HepG2 (cell line): Measurements from ENCODE around the gene ATG2A. TPM values are rescaled to one million over a fixed set of nuclear protein-coding genes. Genes with fewer than 3 reads are reported as not detected.

Experiments
- FIP1L1 ChIP-seq: fragments of 200-400 bp; formaldehyde crosslinking; IDR thresholded peaks from 2 replicates; pipeline ENCODE4 v1.6.1; 2018; ENCODE audit warnings: low read depth, mild to moderate bottlenecking, low read length, moderate library complexity, borderline replicate concordance; ENCODE audit not compliant: insufficient read depth
- HNRNPLL ChIP-seq: fragments of 200-400 bp; formaldehyde crosslinking; IDR thresholded peaks from 2 replicates; pipeline ENCODE4 v1.6.1; 2017; ENCODE audit warnings: mild to moderate bottlenecking, low read depth, low read length; ENCODE audit not compliant: poor library complexity, severe bottlenecking
- JUND ChIP-seq: sonication (generic); formaldehyde crosslinking; IDR thresholded peaks from 2 replicates; pipeline ENCODE4 v1.8.0; 2022; ENCODE audit warnings: mild to moderate bottlenecking, missing genetic modification reagents
- MIER3 ChIP-seq: IDR thresholded peaks from 2 replicates; pipeline ENCODE4 v1.6.1; 2016; ENCODE audit warnings: missing compliant biosample characterization, borderline replicate concordance
- MIXL1 ChIP-seq: IDR thresholded peaks from 2 replicates; pipeline ENCODE4 v1.6.1; 2016
- MTF1 ChIP-seq: sonication (generic); formaldehyde crosslinking; IDR thresholded peaks from 2 replicates; pipeline ENCODE4 v1.5.0; 2020; ENCODE audit warnings: missing genetic modification reagents
- RXRA ChIP-seq: sonication (generic); formaldehyde crosslinking; IDR thresholded peaks from 2 replicates; pipeline ENCODE4 v1.5.1; 2020; ENCODE audit warnings: missing genetic modification reagents
- SYNCRIP ChIP-seq: fragments of 200-400 bp; formaldehyde crosslinking; IDR thresholded peaks from 2 replicates; pipeline ENCODE4 v1.6.1; 2018; ENCODE audit warnings: mild to moderate bottlenecking, low read depth, low read length; ENCODE audit not compliant: insufficient read depth
- YEATS2 ChIP-seq: sonication (generic); formaldehyde crosslinking; IDR thresholded peaks from 2 replicates; pipeline ENCODE4 v1.4.0; 2020; ENCODE audit warnings: missing genetic modification reagents, borderline replicate concordance
- ZNF143 ChIP-seq: sonication (generic); formaldehyde crosslinking; IDR thresholded peaks from 2 replicates; pipeline ENCODE4 v1.4.0; 2020; ENCODE audit warnings: missing genetic modification reagents
- ZNF430 ChIP-seq: sonication (generic); formaldehyde crosslinking; IDR thresholded peaks from 2 replicates; pipeline ENCODE4 v1.9.0; 2021; ENCODE audit warnings: mild to moderate bottlenecking, missing genetic modification reagents
- ZNF460 ChIP-seq: sonication (generic); formaldehyde crosslinking; IDR thresholded peaks from 2 replicates; pipeline ENCODE4 v1.5.1; 2020; ENCODE audit warnings: missing genetic modification reagents, mild to moderate bottlenecking, borderline replicate concordance
- ZNF552 ChIP-seq: sonication (generic); formaldehyde crosslinking; IDR thresholded peaks from 2 replicates; pipeline ENCODE4 v1.9.0; 2022; ENCODE audit warnings: missing genetic modification reagents, mild to moderate bottlenecking, borderline replicate concordance
- polyA plus RNA-seq, 8 experiments: library from polyadenylated mRNA; depleted of rRNA in 3 of 8; stranded (reverse) in 7 of 8; unstranded in 1 of 8; fragments of >200 nt; fragmentation: Illumina TruSeq in 4 of 8; extraction: Trizol in 4 of 8; gene quantifications; 2 replicates each; pipeline versions ENCODE4 v1.2.1 to v1.2.3, GENCODE V29; 2011 to 2016; ENCODE audit warnings: low read depth in 4 of 8, missing spikeins in 1 of 8, mixed read lengths in 1 of 8; ENCODE audit not compliant: insufficient read depth in 1 of 8
- total RNA-seq, 5 experiments: library from RNA; depleted of rRNA; stranded (reverse); fragments of >200 nt; fragmentation: Illumina TruSeq; extraction: Trizol; gene quantifications; 2 replicates each; pipeline ENCODE4 v1.2.3, GENCODE V29; 2016; ENCODE audit warnings: low read depth in 1 of 5
- TF ChIP-seq, protein P1 (sequence below): sonication (generic); formaldehyde crosslinking; IDR thresholded peaks from 2 replicates; pipeline ENCODE4 v1.5.1; 2020; ENCODE audit warnings: mild to moderate bottlenecking, missing genetic modification reagents, moderate library complexity
- TF ChIP-seq, protein P2 (sequence below): sonication (generic); formaldehyde crosslinking; IDR thresholded peaks from 2 replicates; pipeline ENCODE4 v1.4.0; 2020; ENCODE audit warnings: missing genetic modification reagents
- TF ChIP-seq, protein P3 (sequence below): sonication (generic); formaldehyde crosslinking; IDR thresholded peaks from 2 replicates; pipeline ENCODE4 v1.4.0; 2020; ENCODE audit warnings: mild to moderate bottlenecking, missing genetic modification reagents
- TF ChIP-seq, protein P4 (sequence below): sonication (generic); formaldehyde crosslinking; IDR thresholded peaks from 2 replicates; pipeline ENCODE4; 2020; ENCODE audit warnings: missing genetic modification reagents, mild to moderate bottlenecking, borderline replicate concordance

The ATG2A gene
- total and polyA plus RNA-seq, 2 of the 13 experiments (the other 11 are each of a cell fraction or from before 2014, with no cell fraction given): 6.7 to 8.0 TPM

DNA sequence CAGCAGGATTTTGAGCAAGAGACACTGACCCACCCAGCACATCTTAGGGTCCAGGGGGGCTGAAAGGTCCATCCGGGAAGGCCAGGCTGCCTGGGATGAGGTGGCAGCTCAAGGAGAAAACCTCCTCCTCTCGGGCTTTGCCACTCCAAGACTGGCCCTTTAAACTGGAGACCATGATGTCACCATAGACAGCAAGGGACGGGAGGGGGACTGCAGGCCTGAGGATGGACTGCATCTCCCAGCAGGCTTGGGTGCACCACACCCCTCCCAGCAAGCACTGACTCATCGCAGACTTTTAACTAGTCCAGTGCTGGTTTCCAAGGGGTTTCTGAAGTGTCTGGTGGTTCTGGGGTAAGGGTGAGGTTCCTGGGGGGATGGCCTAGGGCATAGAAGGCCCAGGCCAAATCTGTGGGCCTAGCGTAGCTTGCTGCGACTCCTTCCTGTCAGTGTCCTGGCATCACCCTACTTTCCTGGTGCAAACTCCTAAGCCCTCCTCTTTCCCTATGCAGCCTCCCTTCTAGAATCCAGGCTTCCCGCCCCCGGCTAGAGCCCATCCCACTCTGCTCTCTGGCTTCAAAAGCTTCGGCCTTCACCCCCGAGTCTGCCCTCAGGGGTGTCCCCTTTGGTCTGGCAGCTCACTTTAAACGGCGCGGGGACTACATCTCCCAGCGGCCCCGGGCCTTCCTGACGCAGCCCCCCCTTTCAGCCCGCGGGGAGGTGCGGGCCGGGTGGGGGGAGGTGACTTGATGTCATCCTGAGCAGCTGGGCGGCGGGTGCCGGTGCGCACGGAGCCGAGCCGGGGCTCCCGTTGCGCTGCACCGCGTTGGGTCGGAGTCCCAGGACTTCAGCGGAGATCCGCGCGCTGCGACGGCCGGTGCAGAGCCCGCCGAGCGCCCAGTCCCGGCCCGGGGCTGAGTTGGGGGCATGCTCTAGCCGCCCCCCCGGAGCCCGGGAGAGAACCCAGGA, 7.2 kb upstream of the ATG2A start, which contains the start of gene PPP2R5B (continued):
- peak; percentile 82 for TF ChIP-seq HNRNPLL
- peak; percentile 78; the same call in 1 of the 2 replicates for TF ChIP-seq ZNF552 (CRISPR knock-in tag)
- peak; percentile 77 for TF ChIP-seq ZNF460
- TF ChIP-seq, protein P1, sequence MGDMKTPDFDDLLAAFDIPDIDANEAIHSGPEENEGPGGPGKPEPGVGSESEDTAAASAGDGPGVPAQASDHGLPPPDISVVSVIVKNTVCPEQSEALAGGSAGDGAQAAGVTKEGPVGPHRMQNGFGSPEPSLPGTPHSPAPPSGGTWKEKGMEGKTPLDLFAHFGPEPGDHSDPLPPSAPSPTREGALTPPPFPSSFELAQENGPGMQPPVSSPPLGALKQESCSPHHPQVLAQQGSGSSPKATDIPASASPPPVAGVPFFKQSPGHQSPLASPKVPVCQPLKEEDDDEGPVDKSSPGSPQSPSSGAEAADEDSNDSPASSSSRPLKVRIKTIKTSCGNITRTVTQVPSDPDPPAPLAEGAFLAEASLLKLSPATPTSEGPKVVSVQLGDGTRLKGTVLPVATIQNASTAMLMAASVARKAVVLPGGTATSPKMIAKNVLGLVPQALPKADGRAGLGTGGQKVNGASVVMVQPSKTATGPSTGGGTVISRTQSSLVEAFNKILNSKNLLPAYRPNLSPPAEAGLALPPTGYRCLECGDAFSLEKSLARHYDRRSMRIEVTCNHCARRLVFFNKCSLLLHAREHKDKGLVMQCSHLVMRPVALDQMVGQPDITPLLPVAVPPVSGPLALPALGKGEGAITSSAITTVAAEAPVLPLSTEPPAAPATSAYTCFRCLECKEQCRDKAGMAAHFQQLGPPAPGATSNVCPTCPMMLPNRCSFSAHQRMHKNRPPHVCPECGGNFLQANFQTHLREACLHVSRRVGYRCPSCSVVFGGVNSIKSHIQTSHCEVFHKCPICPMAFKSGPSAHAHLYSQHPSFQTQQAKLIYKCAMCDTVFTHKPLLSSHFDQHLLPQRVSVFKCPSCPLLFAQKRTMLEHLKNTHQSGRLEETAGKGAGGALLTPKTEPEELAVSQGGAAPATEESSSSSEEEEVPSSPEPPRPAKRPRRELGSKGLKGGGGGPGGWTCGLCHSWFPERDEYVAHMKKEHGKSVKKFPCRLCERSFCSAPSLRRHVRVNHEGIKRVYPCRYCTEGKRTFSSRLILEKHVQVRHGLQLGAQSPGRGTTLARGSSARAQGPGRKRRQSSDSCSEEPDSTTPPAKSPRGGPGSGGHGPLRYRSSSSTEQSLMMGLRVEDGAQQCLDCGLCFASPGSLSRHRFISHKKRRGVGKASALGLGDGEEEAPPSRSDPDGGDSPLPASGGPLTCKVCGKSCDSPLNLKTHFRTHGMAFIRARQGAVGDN (CRISPR knock-in tag): peak; percentile 81
- TF ChIP-seq, protein P2, sequence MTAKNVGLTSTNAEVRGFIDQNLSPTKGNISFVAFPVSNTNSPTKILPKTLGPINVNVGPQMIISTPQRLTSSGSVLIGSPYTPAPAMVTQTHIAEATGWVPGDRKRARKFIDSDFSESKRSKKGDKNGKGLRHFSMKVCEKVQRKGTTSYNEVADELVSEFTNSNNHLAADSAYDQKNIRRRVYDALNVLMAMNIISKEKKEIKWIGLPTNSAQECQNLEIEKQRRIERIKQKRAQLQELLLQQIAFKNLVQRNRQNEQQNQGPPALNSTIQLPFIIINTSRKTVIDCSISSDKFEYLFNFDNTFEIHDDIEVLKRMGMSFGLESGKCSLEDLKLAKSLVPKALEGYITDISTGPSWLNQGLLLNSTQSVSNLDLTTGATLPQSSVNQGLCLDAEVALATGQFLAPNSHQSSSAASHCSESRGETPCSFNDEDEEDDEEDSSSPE: peak; percentile 71
- TF ChIP-seq MIER3: peak; percentile 49; the same call in 1 of the 2 replicates
- TF ChIP-seq, protein P3, sequence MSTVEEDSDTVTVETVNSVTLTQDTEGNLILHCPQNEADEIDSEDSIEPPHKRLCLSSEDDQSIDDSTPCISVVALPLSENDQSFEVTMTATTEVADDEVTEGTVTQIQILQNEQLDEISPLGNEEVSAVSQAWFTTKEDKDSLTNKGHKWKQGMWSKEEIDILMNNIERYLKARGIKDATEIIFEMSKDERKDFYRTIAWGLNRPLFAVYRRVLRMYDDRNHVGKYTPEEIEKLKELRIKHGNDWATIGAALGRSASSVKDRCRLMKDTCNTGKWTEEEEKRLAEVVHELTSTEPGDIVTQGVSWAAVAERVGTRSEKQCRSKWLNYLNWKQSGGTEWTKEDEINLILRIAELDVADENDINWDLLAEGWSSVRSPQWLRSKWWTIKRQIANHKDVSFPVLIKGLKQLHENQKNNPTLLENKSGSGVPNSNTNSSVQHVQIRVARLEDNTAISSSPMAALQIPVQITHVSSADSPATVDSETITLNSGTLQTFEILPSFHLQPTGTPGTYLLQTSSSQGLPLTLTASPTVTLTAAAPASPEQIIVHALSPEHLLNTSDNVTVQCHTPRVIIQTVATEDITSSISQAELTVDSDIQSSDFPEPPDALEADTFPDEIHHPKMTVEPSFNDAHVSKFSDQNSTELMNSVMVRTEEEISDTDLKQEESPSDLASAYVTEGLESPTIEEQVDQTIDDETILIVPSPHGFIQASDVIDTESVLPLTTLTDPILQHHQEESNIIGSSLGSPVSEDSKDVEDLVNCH (CRISPR knock-in tag): no peak
- peak; percentile 98 for TF ChIP-seq JUND (CRISPR knock-in tag)
- TF ChIP-seq ZNF430: peak; percentile 29; the same call in 1 of the 2 replicates
- peak; percentile 89 for TF ChIP-seq ZNF143 (CRISPR knock-in tag)
- peak; percentile 44 for TF ChIP-seq MIXL1 (CRISPR knock-in tag)
- TF ChIP-seq, protein P4, sequence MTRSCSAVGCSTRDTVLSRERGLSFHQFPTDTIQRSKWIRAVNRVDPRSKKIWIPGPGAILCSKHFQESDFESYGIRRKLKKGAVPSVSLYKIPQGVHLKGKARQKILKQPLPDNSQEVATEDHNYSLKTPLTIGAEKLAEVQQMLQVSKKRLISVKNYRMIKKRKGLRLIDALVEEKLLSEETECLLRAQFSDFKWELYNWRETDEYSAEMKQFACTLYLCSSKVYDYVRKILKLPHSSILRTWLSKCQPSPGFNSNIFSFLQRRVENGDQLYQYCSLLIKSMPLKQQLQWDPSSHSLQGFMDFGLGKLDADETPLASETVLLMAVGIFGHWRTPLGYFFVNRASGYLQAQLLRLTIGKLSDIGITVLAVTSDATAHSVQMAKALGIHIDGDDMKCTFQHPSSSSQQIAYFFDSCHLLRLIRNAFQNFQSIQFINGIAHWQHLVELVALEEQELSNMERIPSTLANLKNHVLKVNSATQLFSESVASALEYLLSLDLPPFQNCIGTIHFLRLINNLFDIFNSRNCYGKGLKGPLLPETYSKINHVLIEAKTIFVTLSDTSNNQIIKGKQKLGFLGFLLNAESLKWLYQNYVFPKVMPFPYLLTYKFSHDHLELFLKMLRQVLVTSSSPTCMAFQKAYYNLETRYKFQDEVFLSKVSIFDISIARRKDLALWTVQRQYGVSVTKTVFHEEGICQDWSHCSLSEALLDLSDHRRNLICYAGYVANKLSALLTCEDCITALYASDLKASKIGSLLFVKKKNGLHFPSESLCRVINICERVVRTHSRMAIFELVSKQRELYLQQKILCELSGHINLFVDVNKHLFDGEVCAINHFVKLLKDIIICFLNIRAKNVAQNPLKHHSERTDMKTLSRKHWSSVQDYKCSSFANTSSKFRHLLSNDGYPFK: peak; percentile 21; the same call in 1 of the 2 replicates
- no peak for TF ChIP-seq SYNCRIP
- TF ChIP-seq MTF1 (CRISPR knock-in tag): no peak
- TF ChIP-seq FIP1L1: no peak
- peak; percentile 65; the same call in 1 of the 2 replicates for TF ChIP-seq YEATS2 (CRISPR knock-in tag)
- TF ChIP-seq RXRA (CRISPR knock-in tag): peak; percentile 37; the same call in 1 of the 2 replicates
